OCI-LY7 (cell line): ENCODE measurements around the gene TRPM2. TPM values are rescaled to one million over a fixed set of nuclear protein-coding genes. Genes with fewer than 3 reads are reported as not detected.

Experiments used
- BruUV-seq: library from RNA; stranded (reverse); fragments of 400-500 nt; replicated peaks from 2 replicates; lab custom pipeline; 2021; lab: Mats Ljungman, UMichigan
- CTCF ChIA-PET: fragments of 300-600 bp; sonication (Branson Sonifier 250); formaldehyde crosslinking; loops from one replicate; lab custom pipeline; 2022; ENCODE audit warnings: antibody characterized with exemption; ENCODE audit not compliant: unreplicated experiment; lab: Charles Lee
- POLR2A ChIA-PET: fragments of 300-600 bp; sonication (Branson Sonifier 250); formaldehyde crosslinking; loops from one replicate; lab custom pipeline; 2022; ENCODE audit warnings: antibody characterized with exemption; lab: Charles Lee
- DNase-seq: peaks from one replicate; pipeline ENCODE4 v3.0.0-alpha.2; 2015; ENCODE audit warnings: low spot score
- H2AFZ ChIP-seq: fragments of 200-600 bp; sonication (generic), shearing (Covaris generic); 2 replicates; pipeline ENCODE4 v1.6.1; 2014; ENCODE audit warnings: mild to moderate bottlenecking, antibody characterized with exemption, low read length, moderate library complexity
- H3K27ac ChIP-seq: fragments of 200-600 bp; sonication (generic); 2 replicates; pipeline ENCODE4 v1.5.1; 2014; ENCODE audit warnings: mixed run types, low read depth, mild to moderate bottlenecking, moderate library complexity, low read length, inconsistent platforms; ENCODE audit not compliant: poor library complexity, severe bottlenecking
- H3K36me3 ChIP-seq: fragments of 200-600 bp; sonication (generic); 2 replicates; pipeline ENCODE4 v1.6.1; 2014; ENCODE audit warnings: mild to moderate bottlenecking, antibody characterized with exemption, low read length, moderate library complexity, mixed read lengths; ENCODE audit not compliant: insufficient read depth
- H3K4me1 ChIP-seq: fragments of 200-600 bp; sonication (generic); 2 replicates; pipeline ENCODE4 v1.5.1; 2014; ENCODE audit warnings: mild to moderate bottlenecking, low read length; ENCODE audit not compliant: insufficient read depth, poor library complexity, severe bottlenecking
- H3K4me2 ChIP-seq: fragments of 200-600 bp; sonication (generic); 2 replicates; pipeline ENCODE4 v1.6.1; 2014; ENCODE audit warnings: mild to moderate bottlenecking, low read length
- H3K4me3 ChIP-seq: fragments of 200-600 bp; sonication (generic); 2 replicates; pipeline ENCODE4 v1.5.1; 2014; ENCODE audit warnings: mild to moderate bottlenecking, low read depth, low read length; ENCODE audit not compliant: poor library complexity, severe bottlenecking
- H3K79me2 ChIP-seq: fragments of 200-600 bp; sonication (generic); 2 replicates; pipeline ENCODE4 v1.6.1; 2016; ENCODE audit warnings: low read depth, mild to moderate bottlenecking, low read length, moderate library complexity, mixed read lengths; ENCODE audit not compliant: insufficient read depth
- H3K9me2 ChIP-seq: fragments of 200-600 bp; sonication (generic); 2 replicates; pipeline ENCODE4 v1.6.1; 2016; ENCODE audit warnings: mild to moderate bottlenecking, low read length, mixed read lengths; ENCODE audit not compliant: insufficient read depth
- H3K9me3 ChIP-seq: fragments of 200-600 bp; sonication (generic); 2 replicates; pipeline ENCODE4 v1.6.1; 2014; ENCODE audit warnings: mild to moderate bottlenecking, mixed run types, low read length, mixed read lengths
- H4K20me1 ChIP-seq: fragments of 200-600 bp; sonication (generic); 2 replicates; pipeline ENCODE4 v1.6.1; 2014; ENCODE audit warnings: mild to moderate bottlenecking, antibody characterized with exemption, low read length, moderate library complexity, mixed read lengths; ENCODE audit not compliant: insufficient read depth
- EZH2phosphoT487 ChIP-seq: fragments of 200-600 bp; sonication (generic); IDR thresholded peaks from 2 replicates; pipeline ENCODE4 v1.6.1; 2018; ENCODE audit warnings: low read depth, borderline replicate concordance, mild to moderate bottlenecking, mixed run types, antibody characterized with exemption, low read length, moderate library complexity, mixed read lengths
- intact Hi-C: fragments of 100-400 bp; cut with micrococcal nuclease; formaldehyde crosslinking; loops from one replicate; pipeline ENCODE4 v1.10.0; 2022; ENCODE audit not compliant: unreplicated experiment
- total RNA-seq, 2 experiments: library from RNA; depleted of rRNA in 1 of 2; stranded (reverse); fragments of >200 nt in 1 of 2; shearing (Covaris generic) in 1 of 2; gene quantifications; 2 replicates each; pipeline ENCODE4 v1.2.3, GENCODE V29; 2014 to 2022
- TF ChIP-seq, protein P1 (sequence below): fragments of 200-600 bp; sonication (generic); conservative IDR thresholded peaks from 2 replicates; pipeline ENCODE4 v1.5.1; 2014; ENCODE audit warnings: mild to moderate bottlenecking, antibody characterized with exemption, low read length, moderate library complexity, mixed read lengths

TRPM2 gene
- total RNA-seq, 2 experiments from 2014 or later, result 1.8 to 7.1 TPM

DNA sequence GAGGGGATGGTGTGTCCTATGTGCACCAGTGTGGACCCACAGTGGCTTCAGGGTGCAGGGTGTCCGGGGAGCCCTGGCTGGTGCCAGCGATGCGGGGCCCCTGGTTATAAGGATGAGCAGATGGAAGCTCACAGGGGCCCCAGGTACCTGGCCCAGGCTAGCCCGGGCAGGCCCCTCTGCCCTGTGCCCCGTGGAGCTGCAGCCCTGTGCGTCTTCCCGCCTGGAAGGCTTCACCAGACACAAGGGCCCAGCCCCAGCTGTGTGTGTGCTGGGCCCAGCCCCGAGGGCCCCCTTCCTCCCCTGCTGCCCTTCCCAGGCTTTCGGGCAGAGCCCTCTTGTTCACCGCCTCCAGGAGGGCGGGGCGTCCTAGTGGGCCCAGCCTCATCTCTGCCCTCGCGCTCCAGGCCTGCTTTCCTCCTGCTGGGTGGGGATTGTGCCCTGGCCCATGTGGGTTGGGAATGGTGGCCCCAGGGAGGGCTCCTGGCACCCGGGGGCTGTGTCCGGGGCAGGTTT lies 37.7 kb upstream of the TRPM2 start:
- DNase-seq, result no peak

DNA sequence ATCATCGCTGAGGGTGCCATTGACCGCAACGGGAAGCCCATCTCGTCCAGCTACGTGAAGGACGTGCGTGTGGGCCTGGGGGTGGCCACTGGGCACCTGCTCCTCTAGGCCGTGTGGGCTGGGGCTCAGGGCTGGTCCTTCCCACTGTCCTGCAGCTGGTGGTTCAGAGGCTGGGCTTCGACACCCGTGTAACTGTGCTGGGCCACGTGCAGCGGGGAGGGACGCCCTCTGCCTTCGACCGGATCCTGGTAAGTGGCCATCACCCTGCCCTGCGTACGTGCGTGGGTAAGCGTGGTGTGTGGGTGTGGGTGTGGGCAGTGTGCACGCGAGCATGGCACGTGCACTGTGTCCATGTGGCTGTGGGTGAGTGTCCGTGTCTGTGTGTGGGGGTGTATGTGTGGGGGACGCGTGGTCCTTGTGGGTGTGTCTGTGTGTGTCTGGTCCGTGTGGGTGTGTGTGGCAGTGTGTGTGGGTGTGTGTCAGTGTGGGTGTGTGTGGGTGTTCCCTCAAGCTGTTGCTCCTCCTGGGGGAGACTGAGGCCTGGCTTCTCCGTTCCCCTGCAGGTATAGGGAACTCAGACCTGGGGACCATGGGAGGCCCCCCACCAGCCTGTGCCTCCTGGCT lies 37.0 kb upstream of the TRPM2 start:
- intact Hi-C loops, result no loop called here
- Histone ChIP-seq H4K20me1 (no peaks in the 10 kb centered on the region), H3K9me2 (no peaks in the 10 kb centered on the region), H3K9me3 (no peaks in the 10 kb centered on the region), H3K36me3 (peaks cover 34% of the 10 kb centered on the region; the same call in 1 of the 2 replicates), H3K27ac (no peak overlapping the region), H3K79me2 (no peaks in the 10 kb centered on the region), H3K4me2 (no peak overlapping the region), H3K4me1 (no peaks in the 10 kb centered on the region), H3K4me3 (no peak overlapping the region), H2AFZ (no peak overlapping the region)
- CTCF ChIA-PET, result interaction anchor here (0.6 kb wide), 1 partner anchor 29 kb away, joined by 3 read pairs; no protein-coding TSS in a partner anchor
- no TSS peak for BruUV-seq
- no peak for DNase-seq
- POLR2A ChIA-PET, result no interaction called here
- TF ChIP-seq, protein P1, sequence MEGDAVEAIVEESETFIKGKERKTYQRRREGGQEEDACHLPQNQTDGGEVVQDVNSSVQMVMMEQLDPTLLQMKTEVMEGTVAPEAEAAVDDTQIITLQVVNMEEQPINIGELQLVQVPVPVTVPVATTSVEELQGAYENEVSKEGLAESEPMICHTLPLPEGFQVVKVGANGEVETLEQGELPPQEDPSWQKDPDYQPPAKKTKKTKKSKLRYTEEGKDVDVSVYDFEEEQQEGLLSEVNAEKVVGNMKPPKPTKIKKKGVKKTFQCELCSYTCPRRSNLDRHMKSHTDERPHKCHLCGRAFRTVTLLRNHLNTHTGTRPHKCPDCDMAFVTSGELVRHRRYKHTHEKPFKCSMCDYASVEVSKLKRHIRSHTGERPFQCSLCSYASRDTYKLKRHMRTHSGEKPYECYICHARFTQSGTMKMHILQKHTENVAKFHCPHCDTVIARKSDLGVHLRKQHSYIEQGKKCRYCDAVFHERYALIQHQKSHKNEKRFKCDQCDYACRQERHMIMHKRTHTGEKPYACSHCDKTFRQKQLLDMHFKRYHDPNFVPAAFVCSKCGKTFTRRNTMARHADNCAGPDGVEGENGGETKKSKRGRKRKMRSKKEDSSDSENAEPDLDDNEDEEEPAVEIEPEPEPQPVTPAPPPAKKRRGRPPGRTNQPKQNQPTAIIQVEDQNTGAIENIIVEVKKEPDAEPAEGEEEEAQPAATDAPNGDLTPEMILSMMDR, result no peak
- TF ChIP-seq EZH2phosphoT487, result no peak

More for the DNA sequence above, 37.7 kb upstream of the TRPM2 start:
- Histone ChIP-seq H4K20me1 (no peaks in the 10 kb centered on the region), H3K4me2 (no peak overlapping the region), H3K79me2 (no peaks in the 10 kb centered on the region), H3K9me3 (no peaks in the 10 kb centered on the region), H3K4me1 (no peaks in the 10 kb centered on the region), H2AFZ (no peak overlapping the region), H3K36me3 (peaks cover 39% of the 10 kb centered on the region; the same call in 1 of the 2 replicates), H3K4me3 (no peak overlapping the region), H3K27ac (no peak overlapping the region), H3K9me2 (no peaks in the 10 kb centered on the region)
- no TSS peak for BruUV-seq
- CTCF ChIA-PET, result interaction anchor here (0.6 kb wide), 1 partner anchor 28 kb away, joined by 3 read pairs; no protein-coding TSS in a partner anchor
- POLR2A ChIA-PET, result no interaction called here
- no peak for TF ChIP-seq EZH2phosphoT487
- TF ChIP-seq, protein P1, result no peak
- intact Hi-C loops, result no loop called here

DNA sequence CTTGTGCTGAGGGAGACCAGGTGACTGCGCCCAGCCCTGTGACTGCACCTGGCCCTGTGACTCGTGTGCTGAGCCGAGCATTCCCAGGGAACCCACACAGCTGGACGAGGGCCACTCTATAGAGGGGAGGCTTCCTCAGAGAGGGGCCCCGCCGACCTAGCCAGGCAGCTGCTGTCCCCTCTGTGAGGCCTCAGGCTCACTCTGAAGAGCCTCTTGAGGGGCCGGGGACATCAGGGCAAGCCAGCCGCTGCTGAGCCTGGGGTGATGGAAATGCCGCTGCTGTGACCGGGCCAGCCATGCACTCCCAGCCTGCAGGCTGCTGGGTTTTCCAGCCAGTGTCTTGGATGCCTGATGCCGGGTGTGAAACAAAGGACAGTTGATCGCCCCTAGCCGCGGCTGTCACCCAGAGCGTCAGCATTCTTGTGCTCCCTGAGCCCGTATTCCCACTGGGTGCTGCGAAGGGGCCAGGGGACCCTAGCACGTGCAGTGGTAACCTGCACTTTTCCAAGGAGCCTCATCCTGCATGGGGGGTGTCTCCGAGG lies 36.1 kb upstream of the TRPM2 start:
- Histone ChIP-seq H3K4me2 (no peak overlapping the region), H2AFZ (no peak overlapping the region), H3K9me3 (no peaks in the 10 kb centered on the region), H3K27ac (no peak overlapping the region), H4K20me1 (no peaks in the 10 kb centered on the region), H3K4me1 (no peaks in the 10 kb centered on the region), H3K36me3 (peaks cover 31% of the 10 kb centered on the region; the same call in 1 of the 2 replicates), H3K9me2 (no peaks in the 10 kb centered on the region), H3K4me3 (no peak overlapping the region), H3K79me2 (no peaks in the 10 kb centered on the region)
- intact Hi-C loops, result no loop called here
- no TSS peak for BruUV-seq
- no peak for DNase-seq
- ChIA-PET POLR2A (no interaction called here), CTCF (no interaction called here)
- no peak for TF ChIP-seq EZH2phosphoT487
- TF ChIP-seq, protein P1, result no peak
